H1 (cell line): Measurements from ENCODE around the gene GRK5. TPM values are rescaled to one million over a fixed set of nuclear protein-coding genes. Genes with fewer than 3 reads are reported as not detected.

Experiments used
- CTCF ChIA-PET: fragments of 300-600 bp; sonication (Branson Sonifier 250); formaldehyde crosslinking; loops from one replicate; lab custom pipeline; 2021; ENCODE audit not compliant: partially characterized antibody; lab: Charles Lee
- POLR2A ChIA-PET: fragments of 300-600 bp; sonication (Branson Sonifier 250); formaldehyde crosslinking; loops from one replicate; lab custom pipeline; 2021; ENCODE audit warnings: inconsistent platforms; ENCODE audit not compliant: partially characterized antibody; lab: Charles Lee
- DNase-seq, 2 experiments: peaks; one replicate each; pipeline versions ENCODE4 v3.0.0 to v3.0.0-alpha.2; 2010 to 2022; ENCODE audit warnings: low spot score in 2 of 2, low read depth in 1 of 2, mixed read lengths in 1 of 2
- FAIRE-seq: peaks from 2 replicates; lab custom pipeline; 2011; peaks lifted over from hg19 to GRCh38; lab: Jason Lieb, UNC
- H2AFZ ChIP-seq: 2 replicates; pipeline ENCODE4 v1.8.1; 2012; ENCODE audit warnings: low read length, inconsistent platforms
- H2AK5ac ChIP-seq: 2 replicates; pipeline ENCODE4 v1.6.1; 2013; ENCODE audit warnings: low read depth, low read length
- H2BK120ac ChIP-seq: replicated peaks from 2 replicates; pipeline ENCODE3; 2013; ENCODE audit warnings: low read depth, low read length, inconsistent platforms
- H2BK12ac ChIP-seq: 2 replicates; pipeline ENCODE4 v1.6.1; 2013; ENCODE audit warnings: low read depth, low read length
- H2BK15ac ChIP-seq: 2 replicates; pipeline ENCODE4 v1.6.1; 2013; ENCODE audit warnings: low read length
- H2BK20ac ChIP-seq: 2 replicates; pipeline ENCODE4 v1.6.1; 2013; ENCODE audit warnings: low read length
- H2BK5ac ChIP-seq: 2 replicates; pipeline ENCODE4 v1.6.1; 2013; ENCODE audit warnings: low read depth, low read length
- H3K14ac ChIP-seq: 2 replicates; pipeline ENCODE4 v1.6.1; 2013; ENCODE audit warnings: inconsistent platforms; ENCODE audit not compliant: insufficient read length
- H3K18ac ChIP-seq: 2 replicates; pipeline ENCODE4 v1.6.1; 2013; ENCODE audit warnings: low read length; ENCODE audit errors: extremely low read depth
- H3K23ac ChIP-seq: 2 replicates; pipeline ENCODE4 v1.6.1; 2013; ENCODE audit warnings: inconsistent platforms; ENCODE audit not compliant: insufficient read length
- H3K23me2 ChIP-seq: 2 replicates; pipeline ENCODE4 v1.6.1; 2013; ENCODE audit warnings: low read depth, low read length
- H3K27ac ChIP-seq: 2 replicates; pipeline ENCODE4 v1.6.1; 2011; ENCODE audit warnings: low read depth, low read length, inconsistent platforms
- H3K27me3 ChIP-seq, 4 experiments: replicated peaks in 1 of 4; 1 replicate in 1 of 4; 2 replicates in 3 of 4; pipeline versions ENCODE4 v1.6.1 to v1.8.1; 2011 to 2013; ENCODE audit warnings: low read length in 3 of 4, mild to moderate bottlenecking in 3 of 4, inconsistent platforms in 2 of 4, mixed read lengths in 2 of 4, moderate library complexity in 1 of 4; ENCODE audit not compliant: control insufficient read depth in 3 of 4, insufficient read depth in 3 of 4; ENCODE audit errors: extremely low read depth in 1 of 4
- H3K36me3 ChIP-seq, 4 experiments: 2 replicates each; pipeline versions ENCODE4 v1.6.1 to v1.8.1; 2011 to 2013; ENCODE audit warnings: mild to moderate bottlenecking in 4 of 4, low read length in 3 of 4, moderate library complexity in 2 of 4, control low read depth in 1 of 4, inconsistent platforms in 1 of 4; ENCODE audit not compliant: insufficient read depth in 4 of 4, control insufficient read depth in 2 of 4
- H3K4ac ChIP-seq: replicated peaks from 2 replicates; pipeline ENCODE3; 2013; ENCODE audit warnings: low read length, low read depth, mixed read lengths, inconsistent platforms; ENCODE audit not compliant: insufficient read length
- H3K4me1 ChIP-seq, 4 experiments: replicated peaks in 1 of 4; 1 replicate in 1 of 4; 2 replicates in 3 of 4; pipeline versions ENCODE4 v1.6.1 to v1.8.1; 2011 to 2013; ENCODE audit warnings: low read length in 3 of 4, inconsistent platforms in 2 of 4, mixed read lengths in 1 of 4; ENCODE audit not compliant: insufficient read depth in 4 of 4, control insufficient read depth in 3 of 4
- H3K4me2 ChIP-seq, 2 experiments: 2 replicates each; pipeline versions ENCODE4 v1.6.1 to v1.8.1; 2011 to 2013; ENCODE audit warnings: low read depth in 2 of 2, low read length in 2 of 2, control low read depth in 1 of 2, inconsistent platforms in 1 of 2, mild to moderate bottlenecking in 1 of 2; ENCODE audit not compliant: insufficient read depth in 1 of 2
- H3K4me3 ChIP-seq, 4 experiments: fragments of 200-600, 300-600 bp in 1 of 4; sonication (generic), shearing (Covaris generic), sonication (Bioruptor Twin) in 1 of 4; 2 replicates each; pipeline versions ENCODE4 v1.5.1 to v1.8.1; 2011 to 2016; ENCODE audit warnings: low read length in 4 of 4, low read depth in 3 of 4, control low read depth in 2 of 4, inconsistent platforms in 2 of 4, mild to moderate bottlenecking in 2 of 4, mixed read lengths in 1 of 4, moderate library complexity in 1 of 4; ENCODE audit not compliant: insufficient read depth in 2 of 4; ENCODE audit errors: extremely low read depth in 1 of 4
- H3K56ac ChIP-seq: replicated peaks from 2 replicates; pipeline ENCODE3; 2013; ENCODE audit warnings: low read depth, mild to moderate bottlenecking, mixed read lengths, low read length, inconsistent platforms; ENCODE audit not compliant: insufficient read length
- H3K79me1 ChIP-seq: 2 replicates; pipeline ENCODE4 v1.6.1; 2013; ENCODE audit warnings: low read depth, low read length, control low read depth
- H3K79me2 ChIP-seq, 2 experiments: 2 replicates each; pipeline versions ENCODE4 v1.6.1 to v1.8.1; 2012 to 2013; ENCODE audit warnings: low read length in 2 of 2, mild to moderate bottlenecking in 2 of 2, inconsistent platforms in 1 of 2; ENCODE audit not compliant: insufficient read depth in 2 of 2, control insufficient read depth in 1 of 2
- H3K9ac ChIP-seq, 4 experiments: replicated peaks in 1 of 4; 1 replicate in 1 of 4; 2 replicates in 3 of 4; pipeline versions ENCODE4 v1.6.1 to v1.8.1; 2011 to 2013; ENCODE audit warnings: low read depth in 3 of 4, low read length in 3 of 4, control low read depth in 2 of 4, mild to moderate bottlenecking in 2 of 4, moderate library complexity in 2 of 4, inconsistent platforms in 1 of 4; ENCODE audit errors: extremely low read depth in 1 of 4
- H3K9me3 ChIP-seq, 2 experiments: 2 replicates each; pipeline versions ENCODE4 v1.6.1 to v1.8.1; 2012 to 2013; ENCODE audit warnings: mild to moderate bottlenecking in 2 of 2, moderate library complexity in 2 of 2, control low read depth in 1 of 2, inconsistent platforms in 1 of 2, low read depth in 1 of 2, low read length in 1 of 2, mixed read lengths in 1 of 2; ENCODE audit not compliant: insufficient read depth in 2 of 2
- H4K20me1 ChIP-seq, 2 experiments: replicated peaks in 1 of 2; 2 replicates each; pipeline versions ENCODE3 to v1.8.1; 2011 to 2013; ENCODE audit warnings: inconsistent platforms in 2 of 2, low read length in 2 of 2, mild to moderate bottlenecking in 1 of 2; ENCODE audit not compliant: insufficient read depth in 2 of 2, control insufficient read depth in 1 of 2
- H4K5ac ChIP-seq: 2 replicates; pipeline ENCODE4 v1.6.1; 2013; ENCODE audit warnings: low read length, low read depth, mixed read lengths, inconsistent platforms; ENCODE audit not compliant: insufficient read length
- H4K8ac ChIP-seq: 2 replicates; pipeline ENCODE4 v1.8.0; 2013; ENCODE audit warnings: mild to moderate bottlenecking, moderate library complexity, low read length, inconsistent platforms; ENCODE audit not compliant: insufficient read depth; ENCODE audit errors: extremely low read depth
- H4K91ac ChIP-seq: replicated peaks from 2 replicates; pipeline ENCODE3; 2013; ENCODE audit warnings: low read length, mixed read lengths, inconsistent platforms; ENCODE audit not compliant: insufficient read length
- BRCA1 ChIP-seq: IDR thresholded peaks from 2 replicates; pipeline ENCODE4 v1.6.1; 2012; ENCODE audit warnings: low read depth, low read length, improper control_type of control experiment
- CBX5 ChIP-seq: fragments of 300-800, 300-1000 bp; sonication (generic); IDR thresholded peaks from 2 replicates; pipeline ENCODE4 v1.7.1; 2016; ENCODE audit warnings: antibody characterized with exemption, low read length, low read depth
- RAD21 ChIP-seq, 2 experiments: IDR thresholded peaks in 1 of 2; conservative IDR thresholded peaks in 1 of 2; 2 replicates each; pipeline ENCODE4 v1.6.1; 2011; ENCODE audit warnings: low read depth in 2 of 2, low read length in 2 of 2, improper control_type of control experiment in 1 of 2, inconsistent platforms in 1 of 2, mild to moderate bottlenecking in 1 of 2, moderate library complexity in 1 of 2
- SP1 ChIP-seq: IDR thresholded peaks from 2 replicates; pipeline ENCODE4 v1.6.1; 2011; ENCODE audit warnings: low read depth, low read length
- WGBS, 2 experiments: shearing (Covaris generic) in 1 of 2; methylation state at CpG; one replicate each; pipeline versions ENCODE4 v1.1.6 to v1.1.7; 2013 to 2015; ENCODE audit warnings: low lambda C conversion rate in 2 of 2, mixed read lengths in 2 of 2, inconsistent platforms in 1 of 2, low coverage in 1 of 2, missing lambda C conversion rate in 1 of 2; ENCODE audit not compliant: insufficient replicate concordance in 2 of 2, insufficient coverage in 1 of 2, insufficient read length in 1 of 2; ENCODE audit errors: extremely low coverage in 1 of 2, missing lambda C conversion rate in 1 of 2; 5-methylcytosine and 5-hydroxymethylcytosine counted together
- polyA plus RNA-seq, 7 experiments: library from polyadenylated mRNA; depleted of rRNA in 3 of 7; stranded (reverse) in 5 of 7; unstranded in 2 of 7; fragments of >200 nt in 5 of 7; fragments of 200-250 nt in 2 of 7; gene quantifications; 1 replicate in 5 of 7; 2 replicates in 1 of 7; 4 replicates in 1 of 7; pipeline versions ENCODE4 v1.2.1 to v1.2.3, GENCODE V29; 2011 to 2013; ENCODE audit warnings: missing spikeins in 2 of 7, mixed read lengths in 2 of 7
- total RNA-seq: library from RNA; stranded (reverse); fragmentation: NEBNext Ultra II Directional; extraction: Animal tissue kit (Norgen Biotek cat#: 25700); gene quantifications from 2 replicates; pipeline ENCODE4 v1.2.1, GENCODE V29; 2021
- TF ChIP-seq, protein P1 (sequence below), 3 experiments: IDR thresholded peaks; 1 replicate in 2 of 3; 2 replicates in 1 of 3; pipeline versions ENCODE4 v1.5.1 to v1.6.1; 2011; ENCODE audit warnings: low read length in 3 of 3, mild to moderate bottlenecking in 3 of 3, inconsistent platforms in 2 of 3, low read depth in 1 of 3, moderate library complexity in 1 of 3; ENCODE audit not compliant: insufficient read depth in 1 of 3; ENCODE audit errors: control extremely low read depth in 1 of 3

Gene GRK5
- total and polyA plus RNA-seq, 2 of the 8 experiments (the other 6 are each of a cell fraction or from before 2014, with no cell fraction given): 0.54 to 2.5 TPM

DNA sequence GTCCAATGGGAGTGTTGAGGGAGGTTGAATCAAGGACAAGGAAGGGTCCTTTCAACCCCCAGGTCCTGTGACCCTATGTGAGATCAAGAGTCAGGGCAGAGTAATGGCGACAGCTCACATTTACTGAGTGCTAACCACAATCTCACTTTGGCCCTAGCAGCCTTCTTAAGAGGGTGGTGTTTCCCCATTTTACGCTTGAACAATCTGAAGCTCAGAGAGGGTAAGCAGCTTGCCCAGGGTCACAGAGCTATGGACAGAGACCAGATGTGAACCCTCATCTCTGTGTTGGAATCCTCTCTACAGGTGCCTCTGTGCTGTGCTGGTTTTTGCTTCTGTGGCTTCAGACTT lies 102.0 kb downstream of the GRK5 start:
- Histone ChIP-seq H2AK5ac (no peak overlapping the region), H3K4ac (no peak overlapping the region), H3K14ac (no peak overlapping the region), H3K79me2 (no peaks in the 10 kb centered on the region), H3K56ac (no peak overlapping the region), H3K4me3 (no peak overlapping the region), H2BK120ac (no peak overlapping the region), H2AFZ (no peak overlapping the region), H3K9ac (no peak overlapping the region), H3K79me1 (no peaks in the 10 kb centered on the region), H3K27ac (no peak overlapping the region), H4K5ac (no peak overlapping the region), H4K20me1 (peaks cover 0 to 5% of the 10 kb centered on the region in 2 experiments), H4K91ac (no peak overlapping the region), H2BK15ac (0 out of 2 replicates have a peak overlapping the region, but pooled peaks have one; percentile 23), H3K4me1 (no peaks in the 10 kb centered on the region), H3K4me2 (no peak overlapping the region), H3K18ac (no peak overlapping the region), H3K9me3 (no peaks in the 10 kb centered on the region), H2BK5ac (no peak overlapping the region; the same call in 1 of the 2 replicates), H3K23me2 (peaks cover 6% of the 10 kb centered on the region; the same call in 1 of the 2 replicates), H4K8ac (no peak overlapping the region), H3K36me3 (no peaks in the 10 kb centered on the region), H2BK20ac (no peak overlapping the region), H2BK12ac (peak overlapping the region; percentile 33; the same call in 1 of the 2 replicates), H3K23ac (no peak overlapping the region), H3K27me3 (no peaks in the 10 kb centered on the region)
- DNase-seq (no peak), FAIRE-seq (no peak)
- TF ChIP-seq, protein P1, sequence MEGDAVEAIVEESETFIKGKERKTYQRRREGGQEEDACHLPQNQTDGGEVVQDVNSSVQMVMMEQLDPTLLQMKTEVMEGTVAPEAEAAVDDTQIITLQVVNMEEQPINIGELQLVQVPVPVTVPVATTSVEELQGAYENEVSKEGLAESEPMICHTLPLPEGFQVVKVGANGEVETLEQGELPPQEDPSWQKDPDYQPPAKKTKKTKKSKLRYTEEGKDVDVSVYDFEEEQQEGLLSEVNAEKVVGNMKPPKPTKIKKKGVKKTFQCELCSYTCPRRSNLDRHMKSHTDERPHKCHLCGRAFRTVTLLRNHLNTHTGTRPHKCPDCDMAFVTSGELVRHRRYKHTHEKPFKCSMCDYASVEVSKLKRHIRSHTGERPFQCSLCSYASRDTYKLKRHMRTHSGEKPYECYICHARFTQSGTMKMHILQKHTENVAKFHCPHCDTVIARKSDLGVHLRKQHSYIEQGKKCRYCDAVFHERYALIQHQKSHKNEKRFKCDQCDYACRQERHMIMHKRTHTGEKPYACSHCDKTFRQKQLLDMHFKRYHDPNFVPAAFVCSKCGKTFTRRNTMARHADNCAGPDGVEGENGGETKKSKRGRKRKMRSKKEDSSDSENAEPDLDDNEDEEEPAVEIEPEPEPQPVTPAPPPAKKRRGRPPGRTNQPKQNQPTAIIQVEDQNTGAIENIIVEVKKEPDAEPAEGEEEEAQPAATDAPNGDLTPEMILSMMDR (IDR thresholded peaks at IDR 0.05; ENCODE audit: control extremely low read depth in 1 of 3, insufficient read depth in 1 of 3, low read depth in 1 of 3, low read length in 3 of 3): no peak
- no peak for TF ChIP-seq CBX5
- no peak for TF ChIP-seq RAD21 (IDR thresholded peaks at IDR 0.05 in 1 of 2, conservative IDR thresholded peaks at IDR 0.05 in 1 of 2; ENCODE audit: low read depth in 2 of 2, low read length in 2 of 2)
- TF ChIP-seq BRCA1: no peak
- TF ChIP-seq SP1: no peak
- WGBS, 2 experiments: 95% methylated on average over 2 of the region's 2 CpGs; no CpG with 5 or more reads in 1 of the 2 experiments
- POLR2A ChIA-PET: interaction anchor here (0.6 kb wide), 1 partner anchor 50 kb away, joined by 3 read pairs; no protein-coding TSS in a partner anchor
- CTCF ChIA-PET: interaction anchor here (0.6 to 1.6 kb wide), 10 partner anchors 11 to 184 kb away, joined by 3 to 7 read pairs (median 3); no protein-coding TSS in a partner anchor
